GM12878 (cell line): ENCODE measurements around the gene ZBTB38. TPM values are rescaled to one million over a fixed set of nuclear protein-coding genes. Genes with fewer than 3 reads are reported as not detected.

Experiments
- ATF2 ChIP-seq: IDR thresholded peaks from 2 replicates; pipeline ENCODE4 v1.6.1; 2012; ENCODE audit warnings: low read length, inconsistent platforms
- DPF2 ChIP-seq: fragments of 450-650 bp; IDR thresholded peaks from 2 replicates; pipeline ENCODE4 v1.6.1; 2017; ENCODE audit warnings: mild to moderate bottlenecking
- GATAD2B ChIP-seq: fragments of 450-650 bp; conservative IDR thresholded peaks from 2 replicates; pipeline ENCODE4 v1.6.1; 2017; ENCODE audit warnings: low read depth, mild to moderate bottlenecking, moderate library complexity
- HCFC1 ChIP-seq: fragments of 150-350 bp; IDR thresholded peaks from 2 replicates; pipeline ENCODE4 v1.6.1; 2014; ENCODE audit warnings: low read length
- HDGF ChIP-seq: fragments of 450-650 bp; IDR thresholded peaks from 2 replicates; pipeline ENCODE4 v1.6.1; 2016; ENCODE audit warnings: antibody characterized with exemption
- MYC ChIP-seq: IDR thresholded peaks from 2 replicates; pipeline ENCODE4 v1.6.1; 2011; ENCODE audit warnings: mild to moderate bottlenecking, low read length, moderate library complexity, inconsistent platforms; ENCODE audit not compliant: insufficient read depth, insufficient replicate concordance, insufficient read length, severe bottlenecking
- NRF1 ChIP-seq: conservative IDR thresholded peaks from 2 replicates; pipeline ENCODE4 v1.6.1; 2011; ENCODE audit warnings: mild to moderate bottlenecking, low read depth, low read length, improper control_type of control experiment
- PBX3 ChIP-seq: IDR thresholded peaks from 2 replicates; pipeline ENCODE4 v1.6.1; 2011; ENCODE audit warnings: mild to moderate bottlenecking, low read depth, low read length, moderate library complexity; ENCODE audit not compliant: insufficient replicate concordance
- POLR2A ChIP-seq: IDR thresholded peaks from 2 replicates; pipeline ENCODE4 v1.6.1; 2011; ENCODE audit warnings: low read depth, mild to moderate bottlenecking, low read length
- RBBP5 ChIP-seq: fragments of 200-600 bp; sonication (generic); conservative IDR thresholded peaks from 2 replicates; pipeline ENCODE4 v1.6.1; 2016
- RUNX3 ChIP-seq: IDR thresholded peaks from 2 replicates; pipeline ENCODE4 v1.6.1; 2012; ENCODE audit warnings: low read length, inconsistent platforms
- SMARCA5 ChIP-seq: fragments of 450-650 bp; IDR thresholded peaks from 2 replicates; pipeline ENCODE4 v1.6.1; 2017; ENCODE audit warnings: mild to moderate bottlenecking
- TBL1XR1 ChIP-seq: IDR thresholded peaks from 2 replicates; pipeline ENCODE4 v1.6.1; 2012; ENCODE audit warnings: low read depth, low read length, improper control_type of control experiment
- USF1 ChIP-seq: IDR thresholded peaks from 2 replicates; pipeline ENCODE4 v1.6.1; 2011; ENCODE audit warnings: borderline replicate concordance, low read depth, mild to moderate bottlenecking, moderate library complexity, mixed read lengths, low read length; ENCODE audit not compliant: insufficient read depth; ENCODE audit errors: extremely low read length
- YY1 ChIP-seq: IDR thresholded peaks from 2 replicates; pipeline ENCODE4 v1.6.1; 2011; ENCODE audit warnings: low read depth, mild to moderate bottlenecking, low read length
- ZBED1 ChIP-seq: IDR thresholded peaks from 2 replicates; pipeline ENCODE4 v1.6.1; 2016; ENCODE audit warnings: borderline replicate concordance
- ZBTB4 ChIP-seq: fragments of 450-650 bp; formaldehyde crosslinking; IDR thresholded peaks from 2 replicates; pipeline ENCODE4 v1.4.0; 2022; ENCODE audit warnings: mild to moderate bottlenecking, moderate library complexity
- ZSCAN29 ChIP-seq: fragments of 450-650 bp; IDR thresholded peaks from 2 replicates; pipeline ENCODE4 v1.6.1; 2017; ENCODE audit warnings: mild to moderate bottlenecking, moderate library complexity
- polyA plus RNA-seq, 11 experiments: library from polyadenylated mRNA; depleted of rRNA in 4 of 11; unstranded in 6 of 11; stranded (reverse) in 5 of 11; fragments of >200 nt; fragmentation: Nextera tagmentation in 4 of 11; fragmentation: Illumina TruSeq in 1 of 11; extraction: Ambion mirVana in 4 of 11; extraction: Trizol in 1 of 11; gene quantifications; 1 replicate in 1 of 11; 2 replicates in 10 of 11; pipeline versions ENCODE4 v1.2.1 to v1.2.3, GENCODE V29; 2011 to 2016; ENCODE audit warnings: inconsistent platforms in 2 of 11, missing spikeins in 2 of 11, low read depth in 1 of 11
- total RNA-seq, 4 experiments: library from RNA; depleted of rRNA in 3 of 4; stranded (reverse); fragments of >200 nt in 3 of 4; fragmentation: Illumina TruSeq in 1 of 4; extraction: Trizol in 1 of 4; gene quantifications; 2 replicates each; pipeline versions ENCODE4 v1.2.1 to v1.2.3, GENCODE V29; 2013 to 2021
- TF ChIP-seq, protein P1 (sequence below): IDR thresholded peaks from 2 replicates; pipeline ENCODE4 v1.6.1; 2012; ENCODE audit warnings: low read depth, low read length, improper control_type of control experiment
- TF ChIP-seq, protein P2 (sequence below): fragments of 450-650 bp; IDR thresholded peaks from 2 replicates; pipeline ENCODE4 v1.6.1; 2018; ENCODE audit warnings: borderline replicate concordance, mild to moderate bottlenecking; ENCODE audit not compliant: partially characterized antibody

Gene ZBTB38
- total and polyA plus RNA-seq, 10 of the 15 experiments (the other 5 are each of a cell fraction or from before 2014, with no cell fraction given): 34.2 to 115 (median 88.6) TPM

DNA sequence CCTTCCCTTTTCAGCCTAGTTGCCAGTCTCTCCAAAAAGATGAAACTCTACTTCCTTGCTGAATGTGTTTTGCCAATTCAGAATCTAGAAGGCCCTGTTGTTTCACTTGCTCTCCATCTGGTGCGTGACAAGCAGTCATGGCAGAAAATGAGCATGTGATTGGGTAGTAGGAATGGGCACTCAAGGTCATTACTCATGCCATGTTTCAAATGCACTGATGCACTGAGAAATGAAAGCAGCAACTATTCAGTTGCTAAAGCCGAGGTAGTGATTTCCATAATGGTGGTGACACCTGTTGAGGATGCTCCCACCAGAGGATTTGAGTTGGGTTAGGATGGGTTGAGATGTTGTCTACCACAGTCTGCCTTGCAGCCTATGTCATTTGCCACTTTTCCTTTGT, 12.7 kb downstream of the ZBTB38 start (continued):
- TF ChIP-seq ATF2 (peak; percentile 38; the same call in 1 of the 2 replicates), NRF1 (no peak), RUNX3 (no peak), HDGF (no peak), YY1 (peak; percentile 75), PBX3 (peak; percentile 81), MYC (no peak), RBBP5 (no peak), ZBED1 (peak; percentile 79; the same call in 1 of the 2 replicates), DPF2 (0 out of 2 replicates have a peak, but pooled peaks have one; percentile 21), ZSCAN29 (no peak), POLR2A (peak; percentile 30; the same call in 1 of the 2 replicates), TBL1XR1 (no peak), SMARCA5 (no peak), ZBTB4 (CRISPR knock-in tag) (peak; percentile 6; the same call in 1 of the 2 replicates), USF1 (no peak), HCFC1 (no peak), GATAD2B (no peak; the same call in 1 of the 2 replicates)
- TF ChIP-seq, protein P1, sequence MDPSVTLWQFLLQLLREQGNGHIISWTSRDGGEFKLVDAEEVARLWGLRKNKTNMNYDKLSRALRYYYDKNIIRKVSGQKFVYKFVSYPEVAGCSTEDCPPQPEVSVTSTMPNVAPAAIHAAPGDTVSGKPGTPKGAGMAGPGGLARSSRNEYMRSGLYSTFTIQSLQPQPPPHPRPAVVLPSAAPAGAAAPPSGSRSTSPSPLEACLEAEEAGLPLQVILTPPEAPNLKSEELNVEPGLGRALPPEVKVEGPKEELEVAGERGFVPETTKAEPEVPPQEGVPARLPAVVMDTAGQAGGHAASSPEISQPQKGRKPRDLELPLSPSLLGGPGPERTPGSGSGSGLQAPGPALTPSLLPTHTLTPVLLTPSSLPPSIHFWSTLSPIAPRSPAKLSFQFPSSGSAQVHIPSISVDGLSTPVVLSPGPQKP: no peak
- TF ChIP-seq, protein P2, sequence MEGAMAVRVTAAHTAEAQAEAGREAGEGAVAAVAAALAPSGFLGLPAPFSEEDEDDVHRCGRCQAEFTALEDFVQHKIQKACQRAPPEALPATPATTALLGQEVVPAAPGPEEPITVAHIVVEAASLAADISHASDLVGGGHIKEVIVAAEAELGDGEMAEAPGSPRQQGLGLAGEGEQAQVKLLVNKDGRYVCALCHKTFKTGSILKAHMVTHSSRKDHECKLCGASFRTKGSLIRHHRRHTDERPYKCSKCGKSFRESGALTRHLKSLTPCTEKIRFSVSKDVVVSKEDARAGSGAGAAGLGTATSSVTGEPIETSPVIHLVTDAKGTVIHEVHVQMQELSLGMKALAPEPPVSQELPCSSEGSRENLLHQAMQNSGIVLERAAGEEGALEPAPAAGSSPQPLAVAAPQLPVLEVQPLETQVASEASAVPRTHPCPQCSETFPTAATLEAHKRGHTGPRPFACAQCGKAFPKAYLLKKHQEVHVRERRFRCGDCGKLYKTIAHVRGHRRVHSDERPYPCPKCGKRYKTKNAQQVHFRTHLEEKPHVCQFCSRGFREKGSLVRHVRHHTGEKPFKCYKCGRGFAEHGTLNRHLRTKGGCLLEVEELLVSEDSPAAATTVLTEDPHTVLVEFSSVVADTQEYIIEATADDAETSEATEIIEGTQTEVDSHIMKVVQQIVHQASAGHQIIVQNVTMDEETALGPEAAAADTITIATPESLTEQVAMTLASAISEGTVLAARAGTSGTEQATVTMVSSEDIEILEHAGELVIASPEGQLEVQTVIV: no peak
